ENCODE results near the gene SERPINA7.

Gene SERPINA7

DNA sequence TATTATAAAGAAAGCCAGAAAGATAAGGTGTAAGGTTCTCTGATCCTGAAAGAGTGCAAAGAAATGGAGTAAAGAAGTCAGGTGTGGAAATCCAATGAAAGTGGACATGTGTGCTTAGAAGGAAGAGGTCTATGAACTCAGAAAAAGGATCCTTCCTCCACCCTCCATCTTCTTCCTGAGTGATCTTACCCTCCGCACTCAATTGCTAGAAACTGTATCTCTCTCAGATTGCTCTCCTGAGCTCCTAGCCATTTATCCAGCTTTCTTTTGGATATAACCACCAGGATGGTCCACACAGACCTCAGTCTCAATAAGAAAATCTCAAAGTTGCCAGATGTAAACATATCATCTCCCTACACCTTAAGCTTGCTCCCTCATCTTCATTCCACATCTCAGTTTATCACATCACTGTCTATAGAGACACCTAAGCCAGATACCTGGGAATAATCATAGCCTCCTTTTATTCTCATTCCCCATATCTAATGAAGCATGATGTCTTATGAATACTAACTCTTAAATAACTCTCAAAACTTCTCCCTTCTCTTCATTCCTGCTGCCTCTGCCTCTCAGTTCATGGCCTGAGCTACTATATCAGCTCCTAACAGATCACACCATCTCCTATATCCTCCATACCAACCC, 573 bp downstream of the SERPINA7 start:
- DNase-seq (ENCODE audit: low read depth), result no peak
- no peak for TF ChIP-seq CTCF (IDR thresholded peaks at IDR 0.05; ENCODE audit: low read length, missing control alignments)
- H3K4me3 ChIP-seq (replicated peaks; ENCODE audit: low read depth, low read length), result no peak overlapping the region

DNA sequence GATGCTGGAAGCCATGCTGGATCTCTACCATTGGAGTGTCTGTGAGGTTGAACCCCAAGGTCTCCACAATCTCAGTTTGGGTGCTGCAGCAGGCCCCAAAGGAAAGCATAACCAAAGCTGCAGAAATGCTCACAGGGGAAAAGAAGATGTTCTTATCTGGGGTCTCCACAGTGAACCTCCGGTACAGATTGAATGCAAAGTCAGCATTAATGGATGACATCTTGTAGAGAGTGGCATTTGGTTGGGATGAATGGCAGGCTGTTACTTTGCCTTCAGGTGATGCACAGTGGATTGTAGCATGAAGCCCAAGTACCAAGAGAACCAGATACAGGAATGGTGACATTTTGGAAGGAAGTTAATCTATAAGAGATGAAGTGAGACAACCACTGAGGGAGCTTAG, 1.8 kb downstream of the SERPINA7 start:
- DNase-seq (ENCODE audit: low read depth), result no peak
- TF ChIP-seq CTCF (IDR thresholded peaks at IDR 0.05; ENCODE audit: low read length, missing control alignments), result no peak

GRCh38 chrX:106035064-106035463, 3.5 kb downstream of the SERPINA7 start:
- TF ChIP-seq CTCF (IDR thresholded peaks at IDR 0.05; ENCODE audit: low read length, missing control alignments), result peak; percentile 42
- no peak overlapping the region for H3K4me3 ChIP-seq (replicated peaks; ENCODE audit: low read depth, low read length)
- peak; percentile 9 for DNase-seq (ENCODE audit: low read depth)

More for the DNA sequence above, 1.8 kb downstream of the SERPINA7 start:
- H3K4me3 ChIP-seq (replicated peaks; ENCODE audit: low read depth, low read length), result no peak overlapping the region

- TF ChIP-seq CTCF (IDR thresholded peaks at IDR 0.05; ENCODE audit: low read length, missing control alignments), result no peak
- H3K4me3 ChIP-seq (replicated peaks; ENCODE audit: low read depth, low read length), result no peak overlapping the region
- DNase-seq (ENCODE audit: low read depth), result no peak
Measured at GRCh38 chrX:106023947-106024346, 14.6 kb downstream of the SERPINA7 start.

DNA sequence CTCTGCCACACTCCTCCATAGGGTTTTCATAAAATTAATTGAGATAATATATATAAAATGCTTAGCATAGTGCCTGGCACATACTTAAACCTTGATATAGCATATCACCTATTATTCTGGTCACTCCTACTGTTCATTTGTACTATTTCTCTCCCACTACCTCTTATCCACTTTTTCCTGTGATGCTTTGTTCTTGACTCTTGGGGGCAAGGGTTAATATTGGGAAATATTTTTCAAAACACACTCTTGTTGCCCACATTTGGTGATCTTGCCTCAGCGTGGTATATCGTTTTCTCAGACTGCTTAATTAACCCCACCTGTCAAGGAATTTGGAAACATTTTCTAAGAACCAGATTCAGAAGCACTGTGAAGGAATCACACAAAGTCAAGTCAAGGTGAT, 16.3 kb downstream of the SERPINA7 start:
- no peak for TF ChIP-seq CTCF (IDR thresholded peaks at IDR 0.05; ENCODE audit: low read length, missing control alignments)
- DNase-seq (ENCODE audit: low read depth), result no peak
- no peak overlapping the region for H3K4me3 ChIP-seq (replicated peaks; ENCODE audit: low read depth, low read length)

DNA sequence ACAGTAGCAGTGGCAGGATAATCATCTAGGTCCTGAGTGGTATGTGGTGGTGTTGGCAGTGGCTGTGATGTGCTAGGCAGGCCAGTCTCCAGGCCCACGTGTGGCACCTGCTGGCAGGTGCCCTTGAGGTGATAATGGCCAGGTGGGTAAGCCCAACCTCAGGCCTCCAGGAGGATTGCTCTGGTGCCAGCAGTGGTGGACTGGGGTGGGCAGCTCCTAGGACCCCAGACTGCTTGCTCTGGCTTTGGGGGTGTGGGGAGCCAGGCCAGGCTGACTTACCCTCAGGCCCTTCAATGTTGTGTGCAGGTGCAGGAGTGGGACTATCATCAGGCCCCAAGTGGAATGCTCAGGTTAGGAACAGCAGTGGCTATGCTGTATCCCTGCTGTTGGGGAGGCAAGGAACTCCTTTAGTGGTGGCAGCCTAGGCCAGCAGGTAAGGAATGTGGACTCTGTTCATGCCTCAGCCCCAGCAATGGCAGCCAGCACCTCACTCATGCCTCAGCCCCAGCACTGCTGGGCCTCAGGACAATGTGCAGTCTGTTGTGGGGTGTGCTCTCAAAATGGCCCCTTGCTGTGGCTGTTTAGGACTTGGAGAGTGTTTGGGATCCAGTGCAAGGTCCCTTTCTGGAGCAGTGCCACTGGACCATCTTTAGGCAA, 24.3 kb downstream of the SERPINA7 start:
- no peak for TF ChIP-seq CTCF (IDR thresholded peaks at IDR 0.05; ENCODE audit: low read length, missing control alignments)

GRCh38 chrX:106009145-106009544, 29.4 kb downstream of the SERPINA7 start:
- no peak for TF ChIP-seq CTCF (IDR thresholded peaks at IDR 0.05; ENCODE audit: low read length, missing control alignments)
- no peak for DNase-seq (ENCODE audit: low read depth)
- no peak overlapping the region for H3K4me3 ChIP-seq (replicated peaks; ENCODE audit: low read depth, low read length)

More for the DNA sequence above, 24.3 kb downstream of the SERPINA7 start:
- no peak overlapping the region for H3K4me3 ChIP-seq (replicated peaks; ENCODE audit: low read depth, low read length)
- no peak for DNase-seq (ENCODE audit: low read depth)

Data from fibroblast of pulmonary artery (primary cell).